T47D (cell line): ENCODE results near the gene ERV3-1.
"Not testable (repeated sequence)": the region's sequence is repeated elsewhere in the genome, so short reads cannot be mapped to it uniquely, and the experiment has no call there.

Experiments
- DNase-seq, 2 experiments: peaks; one replicate each; pipeline versions ENCODE4 v3.0.0 to v3.0.0-alpha.2; 2011 to 2012; ENCODE audit warnings: low read depth in 1 of 2, low spot score in 1 of 2
- JUND ChIP-seq: IDR thresholded peaks from 2 replicates; pipeline ENCODE4 v1.6.1; 2012; ENCODE audit warnings: low read depth
- in situ Hi-C: cut with HindIII; loops from 2 replicates; pipeline ENCODE4 v1.10.0; 2016; ENCODE audit warnings: low sequenced_read_pairs, low pct_unique_long_range_greater_than_20kb

The ERV3-1 gene

DNA sequence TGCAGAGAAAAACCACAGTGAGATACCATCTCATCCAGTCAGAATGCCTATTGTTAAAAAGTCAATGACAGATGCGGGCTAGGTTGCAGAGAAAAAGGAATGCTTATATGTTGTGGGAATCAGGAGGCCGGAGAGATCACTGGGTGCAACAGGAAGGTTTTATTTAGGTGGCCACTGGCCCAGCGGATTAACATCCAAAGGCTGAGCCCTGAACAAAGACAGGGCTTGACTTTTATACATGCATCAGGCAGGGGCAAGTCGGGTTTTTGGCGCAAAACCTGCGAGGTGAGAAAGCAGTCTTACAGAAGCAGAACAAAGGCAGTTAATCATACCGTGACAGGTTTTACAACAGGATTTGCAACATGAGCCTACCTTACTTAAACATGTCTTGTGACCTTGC is 16.3 kb downstream of the ERV3-1 start:
- in situ Hi-C loops: no loop called here
- no peak for TF ChIP-seq JUND
- no peak for DNase-seq

DNA sequence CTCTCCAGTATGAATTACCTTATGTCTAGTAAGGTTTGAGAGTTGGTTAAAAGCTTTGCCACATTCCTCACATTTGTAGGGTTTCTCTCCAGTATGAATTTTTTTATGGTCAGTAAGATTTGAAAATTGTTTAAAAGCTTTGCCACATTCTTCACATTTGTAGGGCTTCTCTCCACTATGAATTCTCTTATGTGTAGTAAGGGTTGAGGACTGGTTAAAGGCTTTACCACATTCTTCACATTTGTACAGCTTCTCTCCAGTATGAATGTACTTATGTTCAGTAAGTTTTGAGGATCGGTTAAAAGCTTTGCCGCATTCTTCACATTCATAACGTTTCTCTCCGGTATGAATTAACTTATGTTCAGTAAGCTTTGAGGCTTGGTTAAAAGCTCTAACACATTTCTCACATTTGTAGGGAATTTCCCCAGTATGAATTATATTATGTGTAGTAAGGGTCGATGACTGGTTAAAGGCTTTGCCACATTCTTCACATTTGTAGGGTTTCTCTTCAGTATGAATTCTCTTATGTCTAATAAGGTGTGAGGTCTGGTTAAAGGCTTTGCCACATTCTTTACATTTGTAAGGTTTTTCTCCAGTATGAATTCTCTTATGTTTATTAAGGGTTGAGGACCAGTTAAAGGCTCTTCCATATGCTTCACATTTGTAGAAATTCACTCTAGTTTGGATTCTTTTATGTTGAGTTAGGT is 27.8 kb downstream of the ERV3-1 start:
- no peak for TF ChIP-seq JUND
- in situ Hi-C loops: no loop called here

DNA sequence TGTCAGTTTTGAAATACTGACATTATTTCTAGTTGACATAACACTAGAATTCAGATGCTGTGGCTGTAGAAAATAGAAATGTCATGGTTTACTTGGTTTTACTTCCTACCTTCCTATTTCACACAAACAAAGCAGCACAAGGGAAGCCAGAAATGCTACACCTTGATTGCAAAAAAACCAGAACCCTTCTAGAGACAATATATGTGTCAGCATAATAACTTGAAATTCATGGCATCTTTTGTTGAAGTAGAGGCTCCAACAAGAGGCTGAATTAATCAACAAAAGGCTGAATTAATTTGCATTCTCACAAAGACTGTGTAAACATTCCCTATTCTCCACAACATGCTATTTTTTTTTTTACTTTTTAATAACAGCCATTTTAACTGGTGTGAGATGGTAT is 40.9 kb downstream of the ERV3-1 start:
- DNase-seq: no peak
- in situ Hi-C loops: no loop called here
- no peak for TF ChIP-seq JUND

More for the DNA sequence above, 27.8 kb downstream of the ERV3-1 start:
- DNase-seq: no peak

DNA sequence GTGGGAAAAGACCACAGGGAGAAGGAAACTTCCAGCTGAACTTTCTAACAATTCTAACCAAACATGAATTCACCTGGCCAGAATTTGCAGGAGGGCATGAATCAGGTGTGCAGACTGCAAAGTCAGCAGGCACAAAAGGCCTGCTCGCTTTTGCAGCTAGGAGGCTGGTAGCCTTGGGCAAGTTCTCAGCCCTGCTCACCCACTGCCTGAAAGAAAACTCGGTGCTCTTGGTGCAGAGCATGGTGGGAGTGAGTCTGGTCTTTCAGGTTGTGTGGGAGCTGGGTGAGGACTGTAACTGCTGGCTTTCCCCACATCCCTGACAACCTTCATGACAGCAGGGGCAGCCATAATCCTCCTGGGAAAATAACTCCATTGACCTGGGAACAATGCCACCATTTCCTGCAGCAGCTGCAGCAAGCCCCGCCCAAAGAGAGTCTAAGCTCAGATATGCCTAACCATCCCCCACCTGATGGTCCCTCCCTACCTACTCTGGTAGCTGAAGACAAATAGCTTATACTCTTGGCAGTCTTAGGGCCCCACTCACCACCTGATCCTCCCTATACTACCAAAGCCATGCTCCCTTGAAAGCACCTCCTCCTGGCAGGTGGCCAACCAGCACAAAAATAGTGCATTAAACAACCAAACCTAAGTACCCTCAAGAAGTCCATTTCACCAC is 47.3 kb downstream of the ERV3-1 start:
- in situ Hi-C loops: no loop called here
- no peak for DNase-seq
- TF ChIP-seq JUND: no peak

DNA sequence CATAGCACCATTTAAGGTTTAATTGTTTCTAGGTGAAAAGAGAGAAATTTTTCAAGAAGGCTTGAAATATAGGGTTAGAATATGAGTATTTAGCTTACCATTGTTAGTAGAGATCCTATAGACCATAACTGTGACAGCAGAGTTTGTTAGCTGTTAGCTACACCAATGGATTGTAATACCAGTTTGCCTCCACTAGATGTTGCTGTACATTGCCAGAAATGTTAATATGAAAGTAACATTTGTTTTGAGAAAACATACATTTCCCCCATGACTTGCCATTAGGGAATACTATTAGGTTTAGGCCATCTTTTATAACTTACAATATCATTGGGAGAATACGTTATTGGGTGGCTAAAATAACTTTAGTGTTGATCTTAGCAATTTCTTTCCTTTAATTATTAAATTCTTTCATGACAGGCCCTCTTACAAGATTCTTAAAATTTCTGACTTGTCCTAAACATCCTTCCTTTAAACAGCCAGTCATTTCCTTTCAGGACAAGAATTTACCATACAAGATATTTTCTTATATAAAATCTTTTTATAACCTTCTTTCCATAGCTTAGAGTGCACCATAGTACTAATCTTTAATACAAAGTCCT is 55.1 kb downstream of the ERV3-1 start:
- DNase-seq: peak; percentile 73 to 82
- in situ Hi-C loops: no loop called here
- TF ChIP-seq JUND: no peak

DNA sequence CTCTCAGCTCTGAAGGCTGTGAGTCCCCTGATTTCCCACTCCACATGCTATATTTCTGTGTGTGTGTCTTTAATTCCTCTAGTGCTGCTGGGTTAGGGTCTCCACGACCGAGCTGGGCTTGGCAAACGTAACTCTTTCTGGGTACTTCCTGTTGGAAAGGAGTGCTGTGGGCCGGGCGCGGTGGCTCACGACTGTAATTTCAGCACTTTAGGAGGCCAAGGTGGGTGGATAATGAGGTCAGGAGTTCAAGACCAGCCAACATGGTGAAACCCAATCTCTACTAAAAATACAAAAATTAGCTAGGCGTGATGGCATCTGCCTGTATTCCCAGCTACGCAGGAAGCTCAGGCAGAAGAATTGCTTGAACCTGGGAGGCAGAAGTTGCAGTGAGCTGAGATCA is 55.8 kb downstream of the ERV3-1 start:
- peak in 1 of 2 experiments; percentile 38 for DNase-seq
- in situ Hi-C loops: not testable (repeated sequence)

DNA sequence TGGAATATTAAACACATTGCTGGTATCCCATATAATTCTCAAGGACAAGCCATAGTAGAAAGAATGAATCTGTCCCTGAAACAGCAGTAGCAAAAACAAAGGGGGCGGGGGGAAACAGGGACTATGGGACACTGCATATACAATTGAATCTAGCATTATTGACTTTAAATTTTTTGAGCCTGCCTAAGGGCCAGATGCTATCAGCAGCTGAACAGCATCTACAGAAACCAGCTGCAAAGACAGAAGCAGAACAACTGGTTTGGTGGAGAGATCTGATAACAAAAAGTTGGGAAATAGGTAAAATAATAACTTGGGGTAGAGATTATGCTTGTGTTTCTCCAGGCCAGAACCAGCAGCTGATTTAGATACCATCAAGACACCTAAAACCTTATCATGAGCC is 57.7 kb downstream of the ERV3-1 start:
- in situ Hi-C loops: not testable (repeated sequence)

DNA sequence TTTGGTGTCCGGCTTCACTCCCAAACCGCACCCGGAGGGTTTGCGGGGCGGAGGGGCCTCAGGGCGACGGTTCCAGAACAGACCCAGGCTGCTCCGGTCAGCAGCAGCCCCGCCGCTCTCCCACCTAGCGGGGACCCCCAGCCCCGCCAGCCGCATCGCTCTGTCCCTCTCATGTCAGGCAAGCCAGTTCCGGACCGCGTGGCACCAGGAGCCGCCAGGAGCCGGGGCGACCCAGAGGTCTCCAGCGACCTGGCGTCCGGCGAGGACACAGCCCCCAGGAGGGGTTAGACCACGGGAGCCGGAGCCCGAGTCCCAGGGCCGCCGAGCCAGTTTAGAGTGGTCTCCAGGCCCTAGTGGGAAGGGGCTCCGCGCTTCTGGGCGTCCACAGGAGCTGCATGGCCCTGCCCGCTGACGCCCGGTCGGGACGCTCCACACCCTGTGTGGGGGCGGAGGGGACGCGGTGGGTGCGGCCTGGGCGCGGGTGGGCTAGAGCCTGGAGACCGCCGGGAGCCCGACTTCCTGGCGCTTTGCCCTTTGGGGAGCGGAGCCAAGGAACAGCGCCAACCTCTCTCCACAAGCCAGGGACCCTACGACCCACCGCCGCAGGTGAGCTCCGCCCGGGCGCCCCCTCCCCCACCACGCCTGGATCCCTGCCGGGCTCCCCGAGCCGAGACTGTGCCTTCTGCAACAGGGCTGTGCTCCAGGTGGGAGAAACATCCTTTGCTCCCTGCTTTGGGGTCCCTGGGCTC is 59.1 kb downstream of the ERV3-1 start:
- no peak for DNase-seq
- TF ChIP-seq JUND: no peak
- in situ Hi-C loops: no loop called here

More for the DNA sequence above, 57.7 kb downstream of the ERV3-1 start:
- not testable (repeated sequence) for DNase-seq

DNA sequence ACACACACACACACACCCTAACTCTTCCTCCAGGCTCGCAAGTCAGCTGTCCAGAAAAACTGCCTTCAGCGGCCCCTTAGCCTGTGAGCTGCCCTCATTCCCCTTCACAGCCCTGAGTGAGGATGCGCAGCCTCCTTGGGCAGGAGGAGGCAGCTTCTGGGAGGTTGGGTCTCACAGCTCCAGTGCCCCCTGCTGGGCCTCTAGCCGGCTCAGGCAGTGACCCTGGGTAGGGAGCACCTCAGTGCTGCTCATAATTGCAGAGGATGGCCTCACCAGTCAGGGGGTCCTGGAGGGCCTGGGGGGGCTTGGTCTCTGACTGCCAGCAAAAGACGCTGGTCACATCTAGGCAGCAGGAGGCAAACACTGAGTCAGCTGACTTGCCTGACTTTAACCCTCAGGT is 59.7 kb downstream of the ERV3-1 start:
- DNase-seq: peak in 1 of 2 experiments; percentile 49
- TF ChIP-seq JUND: no peak
- in situ Hi-C loops: no loop called here

DNA sequence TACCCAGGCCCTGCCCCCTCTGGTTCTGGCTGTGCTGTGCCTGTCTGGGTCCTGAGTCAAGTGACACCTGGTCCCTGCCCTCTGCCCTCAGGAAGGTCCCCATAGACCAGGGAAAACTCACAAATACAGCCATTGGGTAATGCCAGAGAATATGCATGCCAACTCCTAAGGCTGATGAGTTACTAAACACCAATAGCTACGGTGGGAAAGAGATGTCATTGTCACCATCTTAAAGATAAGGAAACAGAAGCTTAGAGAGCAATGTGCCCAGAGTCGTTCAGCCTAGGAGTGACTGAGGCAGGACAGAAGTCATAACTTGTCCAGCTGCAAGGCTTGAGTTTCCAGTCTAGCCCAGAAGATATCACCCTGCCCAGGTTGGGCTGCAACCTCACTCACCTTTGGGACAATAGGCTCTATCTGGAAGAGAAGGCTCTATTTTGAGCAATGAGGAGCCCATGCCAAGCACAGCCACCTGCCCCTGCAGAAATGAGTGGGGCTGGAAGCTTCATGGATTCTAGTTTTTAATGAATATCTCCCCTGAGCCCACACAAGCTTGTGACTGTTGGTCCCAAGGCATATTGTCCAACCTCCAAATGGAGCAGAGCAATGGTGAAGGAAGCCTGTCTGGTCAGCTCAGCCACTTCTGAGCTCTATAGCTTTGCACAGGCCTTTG is 60.8 kb downstream of the ERV3-1 start:
- in situ Hi-C loops: no loop called here
- TF ChIP-seq JUND: no peak
- DNase-seq: no peak

DNA sequence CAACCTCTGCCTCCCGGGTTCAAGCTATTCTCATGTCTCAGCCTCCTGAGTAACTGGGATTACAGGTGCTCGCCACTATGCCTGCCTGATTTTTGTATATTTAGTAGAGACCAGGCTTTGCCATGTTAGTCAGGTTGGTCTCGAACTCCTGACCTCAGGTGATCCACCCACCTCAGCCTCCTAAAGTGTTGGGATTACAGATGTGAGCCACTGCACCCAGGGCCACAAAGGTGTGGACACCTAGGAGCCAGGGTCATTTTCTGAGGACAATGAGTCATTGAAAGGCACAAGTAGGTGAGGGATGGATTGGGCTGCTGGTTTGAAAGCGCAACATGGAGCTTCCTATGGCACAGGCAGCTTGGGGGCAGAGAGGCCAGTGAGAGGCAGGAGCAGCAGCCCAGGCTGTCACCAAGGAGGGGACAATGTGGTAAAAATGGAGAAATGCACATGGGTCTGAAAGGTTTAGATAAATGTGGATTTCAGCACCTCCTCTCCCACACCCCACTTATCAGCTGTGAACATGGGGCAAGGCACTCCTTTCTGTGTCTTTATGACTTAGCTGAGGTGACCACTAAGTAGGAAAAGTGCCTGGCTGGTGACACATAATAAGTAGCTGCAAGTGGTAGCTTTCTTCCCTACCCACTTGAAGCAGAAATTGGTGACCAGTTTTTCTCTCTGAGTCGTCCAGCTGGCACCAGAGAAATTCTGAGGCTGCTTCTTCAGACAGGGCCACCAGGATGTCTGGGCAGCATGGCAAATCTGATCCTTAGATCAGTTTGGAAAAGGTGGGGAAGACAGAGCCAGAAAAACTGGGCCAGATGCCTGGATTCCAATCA is 61.6 kb downstream of the ERV3-1 start:
- peak in 1 of 2 experiments; percentile 39 for DNase-seq
- in situ Hi-C loops: not testable (repeated sequence)
